Brain microvascular endothelial cell (primary cell): Measurements from ENCODE around the gene NHLH2.
A peak's percentile ranks its signal among the peaks of the same experiment; 100 is the strongest.

Experiments
- DNase-seq: peaks from one replicate; pipeline ENCODE4 v3.0.0-alpha.2; 2020
- H3K27ac ChIP-seq: fragments of 250-450 bp; sonication (Bioruptor Pico); 2 replicates; pipeline ENCODE4 v1.5.1; 2020; ENCODE audit warnings: mild to moderate bottlenecking, moderate library complexity
- H3K27me3 ChIP-seq: fragments of 250-450 bp; sonication (Bioruptor Pico); replicated peaks from 2 replicates; pipeline ENCODE4 v1.5.1; 2020; ENCODE audit warnings: mild to moderate bottlenecking
- H3K36me3 ChIP-seq: fragments of 250-450 bp; sonication (Bioruptor Pico); replicated peaks from 2 replicates; pipeline ENCODE4 v1.5.1; 2020; ENCODE audit warnings: mild to moderate bottlenecking
- H3K4me3 ChIP-seq: 2 replicates; pipeline ENCODE4 v1.5.1; 2011; ENCODE audit warnings: low read depth, mild to moderate bottlenecking, control low read depth, low read length, moderate library complexity
- CTCF ChIP-seq: IDR thresholded peaks from 2 replicates; pipeline ENCODE4 v1.5.1; 2011; ENCODE audit warnings: low read depth, mild to moderate bottlenecking, moderate library complexity, low read length, control low read depth, inconsistent platforms; ENCODE audit errors: missing control alignments
- in situ Hi-C: cut with HindIII; loops from 2 replicates; pipeline ENCODE4 v1.10.0; 2017; ENCODE audit warnings: low sequenced_read_pairs, low pct_ligation_motif_present

The NHLH2 gene

GRCh38 chr1:115879977-115880376 lies 39.1 kb upstream of the NHLH2 start:
- no peak for DNase-seq
- H3K4me3 ChIP-seq: no peak overlapping the region
- peak; percentile 33 for TF ChIP-seq CTCF
- in situ Hi-C loops: no loop called here
- H3K27ac ChIP-seq: no peak overlapping the region
- H3K36me3 ChIP-seq: no peaks in the 10 kb centered on the region
- no peaks in the 10 kb centered on the region for H3K27me3 ChIP-seq

- no peak for DNase-seq
- H3K4me3 ChIP-seq: no peak overlapping the region
- no peak overlapping the region for H3K27ac ChIP-seq
Observed at GRCh38 chr1:115877511-115877910, 36.6 kb upstream of the NHLH2 start.

GRCh38 chr1:115874904-115875303 lies 34.0 kb upstream of the NHLH2 start:
- H3K36me3 ChIP-seq: no peaks in the 10 kb centered on the region
- peak; percentile 77 for DNase-seq
- no peaks in the 10 kb centered on the region for H3K27me3 ChIP-seq
- no peak overlapping the region for H3K4me3 ChIP-seq
- peak overlapping the region; percentile 38 for H3K27ac ChIP-seq
- no peak for TF ChIP-seq CTCF
- in situ Hi-C loops: no loop called here

More at GRCh38 chr1:115877511-115877910, 36.6 kb upstream of the NHLH2 start:
- no peaks in the 10 kb centered on the region for H3K27me3 ChIP-seq
- no peaks in the 10 kb centered on the region for H3K36me3 ChIP-seq
- in situ Hi-C loops: no loop called here
- no peak for TF ChIP-seq CTCF

- Histone ChIP-seq H3K4me3 (no peak overlapping the region), H3K27ac (peak overlapping the region; percentile 38), H3K27me3 (no peaks in the 10 kb centered on the region), H3K36me3 (no peaks in the 10 kb centered on the region)
- in situ Hi-C loops: no loop called here
- no peak for TF ChIP-seq CTCF
- DNase-seq: no peak
Observed at GRCh38 chr1:115874497-115874896, 33.6 kb upstream of the NHLH2 start.

- H3K36me3 ChIP-seq: no peaks in the 10 kb centered on the region
- TF ChIP-seq CTCF: no peak
- no peak overlapping the region for H3K27ac ChIP-seq
- DNase-seq: no peak
- H3K27me3 ChIP-seq: no peaks in the 10 kb centered on the region
- in situ Hi-C loops: no loop called here
- no peak overlapping the region for H3K4me3 ChIP-seq
Observed at GRCh38 chr1:115873184-115873583, 32.3 kb upstream of the NHLH2 start.

GRCh38 chr1:115869064-115869463 lies 28.1 kb upstream of the NHLH2 start:
- no peak for TF ChIP-seq CTCF
- Histone ChIP-seq H3K36me3 (no peaks in the 10 kb centered on the region), H3K27ac (no peak overlapping the region), H3K4me3 (no peak overlapping the region), H3K27me3 (no peaks in the 10 kb centered on the region)
- DNase-seq: no peak
- in situ Hi-C loops: no loop called here
